Fibroblast of lung (primary cell): ENCODE measurements around the gene CDK2AP2.

ENCODE experiments used
- EZH2 ChIP-seq: IDR thresholded peaks from 2 replicates; pipeline ENCODE4 v1.5.1; 2012; ENCODE audit warnings: low read length, control low read depth, mild to moderate bottlenecking; ENCODE audit errors: missing control alignments
- TF ChIP-seq, protein P1 (sequence below), 2 donors: IDR thresholded peaks in 1 of 2; conservative IDR thresholded peaks in 1 of 2; 1 replicate in 1 of 2; 2 replicates in 1 of 2; pipeline ENCODE4 v1.5.1; 2011 to 2012; ENCODE audit warnings: low read length in 2 of 2, control low read depth in 1 of 2, inconsistent platforms in 1 of 2, low read depth in 1 of 2, mild to moderate bottlenecking in 1 of 2

DNA sequence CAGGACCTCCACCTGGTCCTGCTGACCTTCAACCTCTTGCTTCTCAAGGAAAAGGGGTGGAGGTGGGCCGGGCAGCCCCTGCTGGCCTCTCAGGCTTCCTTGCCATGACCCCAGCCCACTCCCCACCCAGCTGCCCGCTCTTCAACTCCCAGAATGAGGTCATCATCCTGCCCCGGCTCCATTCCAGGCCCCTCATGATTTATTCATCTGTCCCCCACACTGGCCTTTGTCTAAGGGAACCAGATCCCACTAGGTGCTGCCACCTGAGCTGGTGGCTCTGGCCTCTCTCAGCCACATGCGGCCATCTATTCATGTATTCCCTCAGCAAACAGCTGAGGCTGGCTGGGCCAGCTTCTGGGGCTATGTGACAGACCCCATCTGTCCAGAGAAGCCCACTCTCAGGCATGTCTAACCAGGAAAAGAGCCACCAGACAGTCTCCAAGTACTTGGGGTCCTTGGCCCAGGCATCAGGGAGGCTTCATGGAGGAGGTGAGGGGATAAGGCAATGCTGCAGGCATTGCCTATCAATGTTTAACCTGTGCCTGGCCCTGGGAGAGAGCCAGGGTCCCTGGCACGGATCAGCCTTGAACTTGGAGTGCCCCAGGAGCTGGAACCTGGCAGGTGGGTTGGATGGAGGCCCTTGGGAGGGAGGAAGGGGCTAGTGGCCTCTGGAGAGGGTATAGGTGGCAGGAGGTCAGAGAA, 17.5 kb upstream of the CDK2AP2 start:
- TF ChIP-seq, protein P1, sequence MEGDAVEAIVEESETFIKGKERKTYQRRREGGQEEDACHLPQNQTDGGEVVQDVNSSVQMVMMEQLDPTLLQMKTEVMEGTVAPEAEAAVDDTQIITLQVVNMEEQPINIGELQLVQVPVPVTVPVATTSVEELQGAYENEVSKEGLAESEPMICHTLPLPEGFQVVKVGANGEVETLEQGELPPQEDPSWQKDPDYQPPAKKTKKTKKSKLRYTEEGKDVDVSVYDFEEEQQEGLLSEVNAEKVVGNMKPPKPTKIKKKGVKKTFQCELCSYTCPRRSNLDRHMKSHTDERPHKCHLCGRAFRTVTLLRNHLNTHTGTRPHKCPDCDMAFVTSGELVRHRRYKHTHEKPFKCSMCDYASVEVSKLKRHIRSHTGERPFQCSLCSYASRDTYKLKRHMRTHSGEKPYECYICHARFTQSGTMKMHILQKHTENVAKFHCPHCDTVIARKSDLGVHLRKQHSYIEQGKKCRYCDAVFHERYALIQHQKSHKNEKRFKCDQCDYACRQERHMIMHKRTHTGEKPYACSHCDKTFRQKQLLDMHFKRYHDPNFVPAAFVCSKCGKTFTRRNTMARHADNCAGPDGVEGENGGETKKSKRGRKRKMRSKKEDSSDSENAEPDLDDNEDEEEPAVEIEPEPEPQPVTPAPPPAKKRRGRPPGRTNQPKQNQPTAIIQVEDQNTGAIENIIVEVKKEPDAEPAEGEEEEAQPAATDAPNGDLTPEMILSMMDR (conservative IDR thresholded peaks at IDR 0.05 in 1 of 2, IDR thresholded peaks at IDR 0.05 in 1 of 2; ENCODE audit: low read depth in 1 of 2, low read length in 2 of 2), result no peak
- TF ChIP-seq EZH2, result no peak
